OCI-LY3 (cell line): ENCODE results near the gene DOK3.

Source experiments
- EZH2phosphoT487 ChIP-seq: fragments of 200-600 bp; shearing (Covaris generic); IDR thresholded peaks from 2 replicates; pipeline ENCODE4 v1.6.1; 2018; ENCODE audit warnings: antibody characterized with exemption, mixed run types, low read depth
- TF ChIP-seq, protein P1 (sequence below): fragments of 200-600, 300-600 bp; sonication (generic); IDR thresholded peaks from 2 replicates; pipeline ENCODE4 v1.5.1; 2014; ENCODE audit warnings: antibody characterized with exemption, low read length, low read depth

DNA sequence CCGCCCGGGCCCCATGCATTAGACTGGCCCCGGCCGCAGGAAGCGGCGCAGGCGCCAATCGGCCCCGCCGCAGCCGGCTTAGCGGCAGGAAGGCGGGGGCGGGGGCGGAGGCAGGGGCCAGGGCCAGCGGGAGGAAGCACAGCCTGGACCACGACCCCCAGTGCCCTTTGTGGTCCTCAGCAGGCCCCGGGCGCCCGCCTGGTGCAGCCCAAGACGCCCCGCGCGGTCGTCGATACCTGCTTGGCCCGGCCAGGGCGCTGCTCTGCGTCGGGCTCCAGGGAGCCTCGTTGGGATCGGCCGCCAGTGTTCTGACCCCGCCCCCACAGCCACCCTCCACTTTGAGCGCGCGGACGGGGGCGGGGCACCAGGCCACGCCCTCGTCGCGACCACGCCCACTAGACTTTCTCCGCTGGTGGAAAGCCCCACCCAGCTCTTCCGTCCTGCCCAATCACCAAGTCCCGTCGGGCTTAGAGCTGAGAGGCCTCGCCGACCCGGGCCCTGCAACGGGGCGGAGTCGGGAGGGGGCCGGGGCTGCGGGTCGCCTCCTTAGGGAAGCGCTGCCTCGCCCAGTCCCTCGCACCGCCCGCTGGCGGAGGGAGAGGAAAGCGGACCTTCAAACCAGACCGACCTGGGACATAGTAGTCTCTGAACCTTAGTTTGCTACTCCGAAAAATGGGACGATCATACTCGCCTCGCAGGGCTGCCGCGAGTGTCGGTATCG lies 12.2 kb downstream of the DOK3 start, which contains the start of gene PDLIM7:
- TF ChIP-seq, protein P1, sequence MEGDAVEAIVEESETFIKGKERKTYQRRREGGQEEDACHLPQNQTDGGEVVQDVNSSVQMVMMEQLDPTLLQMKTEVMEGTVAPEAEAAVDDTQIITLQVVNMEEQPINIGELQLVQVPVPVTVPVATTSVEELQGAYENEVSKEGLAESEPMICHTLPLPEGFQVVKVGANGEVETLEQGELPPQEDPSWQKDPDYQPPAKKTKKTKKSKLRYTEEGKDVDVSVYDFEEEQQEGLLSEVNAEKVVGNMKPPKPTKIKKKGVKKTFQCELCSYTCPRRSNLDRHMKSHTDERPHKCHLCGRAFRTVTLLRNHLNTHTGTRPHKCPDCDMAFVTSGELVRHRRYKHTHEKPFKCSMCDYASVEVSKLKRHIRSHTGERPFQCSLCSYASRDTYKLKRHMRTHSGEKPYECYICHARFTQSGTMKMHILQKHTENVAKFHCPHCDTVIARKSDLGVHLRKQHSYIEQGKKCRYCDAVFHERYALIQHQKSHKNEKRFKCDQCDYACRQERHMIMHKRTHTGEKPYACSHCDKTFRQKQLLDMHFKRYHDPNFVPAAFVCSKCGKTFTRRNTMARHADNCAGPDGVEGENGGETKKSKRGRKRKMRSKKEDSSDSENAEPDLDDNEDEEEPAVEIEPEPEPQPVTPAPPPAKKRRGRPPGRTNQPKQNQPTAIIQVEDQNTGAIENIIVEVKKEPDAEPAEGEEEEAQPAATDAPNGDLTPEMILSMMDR, result no peak
- no peak for TF ChIP-seq EZH2phosphoT487
